HepG2 (cell line): ENCODE measurements around the gene FAM200B. TPM values are rescaled to one million over a fixed set of nuclear protein-coding genes. Genes with fewer than 3 reads are reported as not detected.

ENCODE experiments used
- ATF7 ChIP-seq, 2 experiments: fragments of 450-650 bp in 1 of 2; sonication (generic) in 1 of 2; formaldehyde crosslinking in 1 of 2; IDR thresholded peaks; 2 replicates each; pipeline versions ENCODE4 v1.4.0 to v1.6.1; 2016 to 2020; ENCODE audit warnings: antibody characterized with exemption in 1 of 2, mild to moderate bottlenecking in 1 of 2, missing genetic modification reagents in 1 of 2
- FOXA3 ChIP-seq: IDR thresholded peaks from 2 replicates; pipeline ENCODE4 v1.6.1; 2016; ENCODE audit warnings: missing genetic modification reagents, missing compliant biosample characterization
- GZF1 ChIP-seq: sonication (generic); formaldehyde crosslinking; IDR thresholded peaks from 2 replicates; pipeline ENCODE4 v1.5.1; 2020; ENCODE audit warnings: mild to moderate bottlenecking, missing genetic modification reagents
- JUNB ChIP-seq: sonication (generic); formaldehyde crosslinking; IDR thresholded peaks from 2 replicates; pipeline ENCODE4 v1.8.0; 2022; ENCODE audit warnings: missing genetic modification reagents, mild to moderate bottlenecking, borderline replicate concordance
- NFE2L1 ChIP-seq: sonication (generic); formaldehyde crosslinking; IDR thresholded peaks from 2 replicates; pipeline ENCODE4 v1.4.0; 2020; ENCODE audit warnings: missing genetic modification reagents, mild to moderate bottlenecking, borderline replicate concordance
- SRF ChIP-seq: IDR thresholded peaks from 2 replicates; pipeline ENCODE4 v1.6.1; 2011; ENCODE audit warnings: mild to moderate bottlenecking, low read depth, low read length, moderate library complexity
- ZNF230 ChIP-seq: sonication (generic); formaldehyde crosslinking; IDR thresholded peaks from 2 replicates; pipeline ENCODE4 v1.4.0; 2020; ENCODE audit warnings: mild to moderate bottlenecking, missing genetic modification reagents
- ZNF674 ChIP-seq: sonication (generic); formaldehyde crosslinking; IDR thresholded peaks from 2 replicates; pipeline ENCODE4 v1.5.0; 2020; ENCODE audit warnings: low read depth, mild to moderate bottlenecking, missing genetic modification reagents
- polyA plus RNA-seq, 8 experiments: library from polyadenylated mRNA; depleted of rRNA in 3 of 8; stranded (reverse) in 7 of 8; unstranded in 1 of 8; fragments of >200 nt; fragmentation: Illumina TruSeq in 4 of 8; extraction: Trizol in 4 of 8; gene quantifications; 2 replicates each; pipeline versions ENCODE4 v1.2.1 to v1.2.3, GENCODE V29; 2011 to 2016; ENCODE audit warnings: low read depth in 4 of 8, missing spikeins in 1 of 8, mixed read lengths in 1 of 8; ENCODE audit not compliant: insufficient read depth in 1 of 8
- total RNA-seq, 5 experiments: library from RNA; depleted of rRNA; stranded (reverse); fragments of >200 nt; fragmentation: Illumina TruSeq; extraction: Trizol; gene quantifications; 2 replicates each; pipeline ENCODE4 v1.2.3, GENCODE V29; 2016; ENCODE audit warnings: low read depth in 1 of 5
- TF ChIP-seq, protein P1 (sequence below): IDR thresholded peaks from 2 replicates; pipeline ENCODE4 v1.4.0; 2020; ENCODE audit warnings: mild to moderate bottlenecking, missing genetic modification reagents
- TF ChIP-seq, protein P2 (sequence below): sonication (generic); formaldehyde crosslinking; IDR thresholded peaks from 2 replicates; pipeline ENCODE4 v1.4.0; 2020; ENCODE audit warnings: missing genetic modification reagents, mild to moderate bottlenecking, borderline replicate concordance
- TF ChIP-seq, protein P3 (sequence below): IDR thresholded peaks from 2 replicates; pipeline ENCODE4 v1.6.1; 2016; ENCODE audit warnings: missing compliant biosample characterization, missing genetic modification reagents, borderline replicate concordance
- TF ChIP-seq, protein P4 (sequence below): sonication (generic); formaldehyde crosslinking; IDR thresholded peaks from 2 replicates; pipeline ENCODE4 v1.4.0; 2020; ENCODE audit warnings: missing genetic modification reagents

FAM200B gene
- total and polyA plus RNA-seq, 2 of the 13 experiments (the other 11 are each of a cell fraction or from before 2014, with no cell fraction given), result 25.6 to 41.8 TPM

DNA sequence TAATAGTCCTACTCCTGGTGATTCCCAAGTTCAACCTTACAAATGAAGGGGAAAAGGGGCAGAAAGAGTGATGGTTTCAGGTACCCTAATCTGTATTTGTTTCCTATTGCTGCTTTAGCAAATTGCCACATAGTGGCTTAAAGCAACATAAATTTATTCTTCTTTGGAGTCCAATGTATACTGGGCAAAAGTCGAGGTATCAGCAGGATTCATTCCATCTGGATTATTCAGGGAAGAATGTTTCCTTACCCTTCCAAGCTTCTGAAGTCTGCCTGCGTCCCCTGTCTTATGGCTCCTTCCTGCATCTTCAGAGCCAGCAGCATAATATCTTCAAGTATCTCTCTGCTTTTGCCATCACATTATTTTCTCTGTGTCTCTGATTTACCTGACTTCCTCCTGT is 11.0 kb downstream of the FAM200B start (continued):
- TF ChIP-seq, protein P1, sequence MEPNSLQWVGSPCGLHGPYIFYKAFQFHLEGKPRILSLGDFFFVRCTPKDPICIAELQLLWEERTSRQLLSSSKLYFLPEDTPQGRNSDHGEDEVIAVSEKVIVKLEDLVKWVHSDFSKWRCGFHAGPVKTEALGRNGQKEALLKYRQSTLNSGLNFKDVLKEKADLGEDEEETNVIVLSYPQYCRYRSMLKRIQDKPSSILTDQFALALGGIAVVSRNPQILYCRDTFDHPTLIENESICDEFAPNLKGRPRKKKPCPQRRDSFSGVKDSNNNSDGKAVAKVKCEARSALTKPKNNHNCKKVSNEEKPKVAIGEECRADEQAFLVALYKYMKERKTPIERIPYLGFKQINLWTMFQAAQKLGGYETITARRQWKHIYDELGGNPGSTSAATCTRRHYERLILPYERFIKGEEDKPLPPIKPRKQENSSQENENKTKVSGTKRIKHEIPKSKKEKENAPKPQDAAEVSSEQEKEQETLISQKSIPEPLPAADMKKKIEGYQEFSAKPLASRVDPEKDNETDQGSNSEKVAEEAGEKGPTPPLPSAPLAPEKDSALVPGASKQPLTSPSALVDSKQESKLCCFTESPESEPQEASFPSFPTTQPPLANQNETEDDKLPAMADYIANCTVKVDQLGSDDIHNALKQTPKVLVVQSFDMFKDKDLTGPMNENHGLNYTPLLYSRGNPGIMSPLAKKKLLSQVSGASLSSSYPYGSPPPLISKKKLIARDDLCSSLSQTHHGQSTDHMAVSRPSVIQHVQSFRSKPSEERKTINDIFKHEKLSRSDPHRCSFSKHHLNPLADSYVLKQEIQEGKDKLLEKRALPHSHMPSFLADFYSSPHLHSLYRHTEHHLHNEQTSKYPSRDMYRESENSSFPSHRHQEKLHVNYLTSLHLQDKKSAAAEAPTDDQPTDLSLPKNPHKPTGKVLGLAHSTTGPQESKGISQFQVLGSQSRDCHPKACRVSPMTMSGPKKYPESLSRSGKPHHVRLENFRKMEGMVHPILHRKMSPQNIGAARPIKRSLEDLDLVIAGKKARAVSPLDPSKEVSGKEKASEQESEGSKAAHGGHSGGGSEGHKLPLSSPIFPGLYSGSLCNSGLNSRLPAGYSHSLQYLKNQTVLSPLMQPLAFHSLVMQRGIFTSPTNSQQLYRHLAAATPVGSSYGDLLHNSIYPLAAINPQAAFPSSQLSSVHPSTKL (CRISPR knock-in tag), result no peak
- TF ChIP-seq SRF (no peak), FOXA3 (CRISPR knock-in tag) (no peak), JUNB (no peak), GZF1 (CRISPR knock-in tag) (no peak), ATF7 (IDR thresholded peaks at IDR 0.05) (no peak), ATF7 (CRISPR knock-in tag; IDR thresholded peaks at IDR 0.05) (no peak), NFE2L1 (CRISPR knock-in tag) (no peak), ZNF674 (CRISPR knock-in tag) (no peak), ZNF230 (no peak)
- TF ChIP-seq, protein P2, sequence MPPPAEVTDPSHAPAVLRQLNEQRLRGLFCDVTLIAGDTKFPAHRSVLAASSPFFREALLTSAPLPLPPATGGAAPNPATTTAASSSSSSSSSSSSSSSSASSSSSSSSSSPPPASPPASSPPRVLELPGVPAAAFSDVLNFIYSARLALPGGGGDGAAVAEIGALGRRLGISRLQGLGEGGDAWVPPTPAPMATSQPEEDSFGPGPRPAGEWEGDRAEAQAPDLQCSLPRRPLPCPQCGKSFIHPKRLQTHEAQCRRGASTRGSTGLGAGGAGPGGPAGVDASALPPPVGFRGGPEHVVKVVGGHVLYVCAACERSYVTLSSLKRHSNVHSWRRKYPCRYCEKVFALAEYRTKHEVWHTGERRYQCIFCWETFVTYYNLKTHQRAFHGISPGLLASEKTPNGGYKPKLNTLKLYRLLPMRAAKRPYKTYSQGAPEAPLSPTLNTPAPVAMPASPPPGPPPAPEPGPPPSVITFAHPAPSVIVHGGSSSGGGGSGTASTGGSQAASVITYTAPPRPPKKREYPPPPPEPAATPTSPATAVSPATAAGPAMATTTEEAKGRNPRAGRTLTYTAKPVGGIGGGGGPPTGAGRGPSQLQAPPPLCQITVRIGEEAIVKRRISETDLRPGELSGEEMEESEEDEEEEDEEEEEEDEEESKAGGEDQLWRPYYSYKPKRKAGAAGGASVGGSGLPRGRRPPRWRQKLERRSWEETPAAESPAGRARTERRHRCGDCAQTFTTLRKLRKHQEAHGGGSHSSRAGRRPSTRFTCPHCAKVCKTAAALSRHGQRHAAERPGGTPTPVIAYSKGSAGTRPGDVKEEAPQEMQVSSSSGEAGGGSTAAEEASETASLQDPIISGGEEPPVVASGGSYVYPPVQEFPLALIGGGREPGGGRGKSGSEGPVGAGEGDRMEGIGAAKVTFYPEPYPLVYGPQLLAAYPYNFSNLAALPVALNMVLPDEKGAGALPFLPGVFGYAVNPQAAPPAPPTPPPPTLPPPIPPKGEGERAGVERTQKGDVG, result no peak
- TF ChIP-seq, protein P3, sequence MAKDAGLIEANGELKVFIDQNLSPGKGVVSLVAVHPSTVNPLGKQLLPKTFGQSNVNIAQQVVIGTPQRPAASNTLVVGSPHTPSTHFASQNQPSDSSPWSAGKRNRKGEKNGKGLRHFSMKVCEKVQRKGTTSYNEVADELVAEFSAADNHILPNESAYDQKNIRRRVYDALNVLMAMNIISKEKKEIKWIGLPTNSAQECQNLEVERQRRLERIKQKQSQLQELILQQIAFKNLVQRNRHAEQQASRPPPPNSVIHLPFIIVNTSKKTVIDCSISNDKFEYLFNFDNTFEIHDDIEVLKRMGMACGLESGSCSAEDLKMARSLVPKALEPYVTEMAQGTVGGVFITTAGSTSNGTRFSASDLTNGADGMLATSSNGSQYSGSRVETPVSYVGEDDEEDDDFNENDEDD, result no peak
- TF ChIP-seq, protein P4, sequence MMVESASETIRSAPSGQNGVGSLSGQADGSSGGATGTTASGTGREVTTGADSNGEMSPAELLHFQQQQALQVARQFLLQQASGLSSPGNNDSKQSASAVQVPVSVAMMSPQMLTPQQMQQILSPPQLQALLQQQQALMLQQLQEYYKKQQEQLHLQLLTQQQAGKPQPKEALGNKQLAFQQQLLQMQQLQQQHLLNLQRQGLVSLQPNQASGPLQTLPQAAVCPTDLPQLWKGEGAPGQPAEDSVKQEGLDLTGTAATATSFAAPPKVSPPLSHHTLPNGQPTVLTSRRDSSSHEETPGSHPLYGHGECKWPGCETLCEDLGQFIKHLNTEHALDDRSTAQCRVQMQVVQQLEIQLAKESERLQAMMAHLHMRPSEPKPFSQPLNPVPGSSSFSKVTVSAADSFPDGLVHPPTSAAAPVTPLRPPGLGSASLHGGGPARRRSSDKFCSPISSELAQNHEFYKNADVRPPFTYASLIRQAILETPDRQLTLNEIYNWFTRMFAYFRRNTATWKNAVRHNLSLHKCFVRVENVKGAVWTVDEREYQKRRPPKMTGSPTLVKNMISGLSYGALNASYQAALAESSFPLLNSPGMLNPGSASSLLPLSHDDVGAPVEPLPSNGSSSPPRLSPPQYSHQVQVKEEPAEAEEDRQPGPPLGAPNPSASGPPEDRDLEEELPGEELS (CRISPR knock-in tag), result no peak
